Measurements from ENCODE around the gene NFKBIA.

NFKBIA gene

GRCh38 chr14:35419429-35419841 lies 14.9 kb upstream of the NFKBIA start:
- no peak for TF ChIP-seq CTCF (IDR thresholded peaks at IDR 0.05; ENCODE audit: low read depth, low read length, poor library complexity, severe bottlenecking)
- TF ChIP-seq EZH2phosphoT487 (IDR thresholded peaks at IDR 0.05; ENCODE audit: borderline replicate concordance, low read length): no peak
- H3K4me1 ChIP-seq (ENCODE audit: control insufficient read depth, low read length): peaks cover 13% of the 10 kb centered on the region
- no peak overlapping the region for H3K27ac ChIP-seq (ENCODE audit: low read depth, low read length)

GRCh38 chr14:35418093-35418492 lies 13.5 kb upstream of the NFKBIA start:
- Histone ChIP-seq H3F3A (ENCODE audit: control insufficient read depth, insufficient read depth) (no peaks in the 10 kb centered on the region), H3K36me3 (ENCODE audit: control insufficient read depth, low read length) (no peaks in the 10 kb centered on the region), H3K27me3 (ENCODE audit: control insufficient read depth, low read length) (no peaks in the 10 kb centered on the region), H3K9me2 (replicated peaks; ENCODE audit: control insufficient read depth, low read length) (no peaks in the 10 kb centered on the region), H3K9me3 (ENCODE audit: control insufficient read depth, insufficient read depth, low read length) (no peaks in the 10 kb centered on the region), H3K4me1 (ENCODE audit: control insufficient read depth, low read length) (peaks cover 13% of the 10 kb centered on the region), H3K27ac (ENCODE audit: low read depth, low read length) (no peak overlapping the region), H3K4me3 (ENCODE audit: low read length) (no peak overlapping the region), H4K20me1 (ENCODE audit: control insufficient read depth, insufficient read depth, low read depth, low read length) (no peaks in the 10 kb centered on the region), H3K4me2 (ENCODE audit: low read length) (no peak overlapping the region), H3K79me2 (ENCODE audit: control insufficient read depth, low read length) (no peaks in the 10 kb centered on the region)
- TF ChIP-seq CTCF (IDR thresholded peaks at IDR 0.05; ENCODE audit: low read depth, low read length, poor library complexity, severe bottlenecking) (no peak), EZH2phosphoT487 (IDR thresholded peaks at IDR 0.05; ENCODE audit: borderline replicate concordance, low read length) (no peak)

More at GRCh38 chr14:35419429-35419841, 14.9 kb upstream of the NFKBIA start:
- H3F3A ChIP-seq (ENCODE audit: control insufficient read depth, insufficient read depth): no peaks in the 10 kb centered on the region
- no peaks in the 10 kb centered on the region for H3K9me2 ChIP-seq (replicated peaks; ENCODE audit: control insufficient read depth, low read length)
- no peaks in the 10 kb centered on the region for H3K9me3 ChIP-seq (ENCODE audit: control insufficient read depth, insufficient read depth, low read length)
- H3K27me3 ChIP-seq (ENCODE audit: control insufficient read depth, low read length): no peaks in the 10 kb centered on the region
- no peaks in the 10 kb centered on the region for H3K79me2 ChIP-seq (ENCODE audit: control insufficient read depth, low read length)
- no peaks in the 10 kb centered on the region for H3K36me3 ChIP-seq (ENCODE audit: control insufficient read depth, low read length)
- H4K20me1 ChIP-seq (ENCODE audit: control insufficient read depth, insufficient read depth, low read depth, low read length): no peaks in the 10 kb centered on the region
- H3K4me3 ChIP-seq (ENCODE audit: low read length): no peak overlapping the region
- no peak overlapping the region for H3K4me2 ChIP-seq (ENCODE audit: low read length)

- Histone ChIP-seq H3K79me2 (ENCODE audit: control insufficient read depth, low read length) (no peaks in the 10 kb centered on the region), H3K27me3 (ENCODE audit: control insufficient read depth, low read length) (no peaks in the 10 kb centered on the region), H3K9me3 (ENCODE audit: control insufficient read depth, insufficient read depth, low read length) (no peaks in the 10 kb centered on the region), H3K9me2 (replicated peaks; ENCODE audit: control insufficient read depth, low read length) (no peaks in the 10 kb centered on the region), H3K4me3 (ENCODE audit: low read length) (no peak overlapping the region), H3K27ac (ENCODE audit: low read depth, low read length) (no peak overlapping the region), H3K4me2 (ENCODE audit: low read length) (no peak overlapping the region), H4K20me1 (ENCODE audit: control insufficient read depth, insufficient read depth, low read depth, low read length) (no peaks in the 10 kb centered on the region), H3K4me1 (ENCODE audit: control insufficient read depth, low read length) (peaks cover 6% of the 10 kb centered on the region), H3F3A (ENCODE audit: control insufficient read depth, insufficient read depth) (no peaks in the 10 kb centered on the region), H3K36me3 (ENCODE audit: control insufficient read depth, low read length) (no peaks in the 10 kb centered on the region)
- no peak for TF ChIP-seq EZH2phosphoT487 (IDR thresholded peaks at IDR 0.05; ENCODE audit: borderline replicate concordance, low read length)
- no peak for TF ChIP-seq CTCF (IDR thresholded peaks at IDR 0.05; ENCODE audit: low read depth, low read length, poor library complexity, severe bottlenecking)
Observed at GRCh38 chr14:35416108-35416750, 11.7 kb upstream of the NFKBIA start.
